ENCODE measurements around the gene GUCD1. TPM values are rescaled to one million over a fixed set of nuclear protein-coding genes. Genes with fewer than 3 reads are reported as not detected.
A peak's percentile ranks its signal among the peaks of the same experiment; 100 is the strongest.

GUCD1 gene
- total RNA-seq, 1 donor from 2014 or later, result 81.8 TPM

DNA sequence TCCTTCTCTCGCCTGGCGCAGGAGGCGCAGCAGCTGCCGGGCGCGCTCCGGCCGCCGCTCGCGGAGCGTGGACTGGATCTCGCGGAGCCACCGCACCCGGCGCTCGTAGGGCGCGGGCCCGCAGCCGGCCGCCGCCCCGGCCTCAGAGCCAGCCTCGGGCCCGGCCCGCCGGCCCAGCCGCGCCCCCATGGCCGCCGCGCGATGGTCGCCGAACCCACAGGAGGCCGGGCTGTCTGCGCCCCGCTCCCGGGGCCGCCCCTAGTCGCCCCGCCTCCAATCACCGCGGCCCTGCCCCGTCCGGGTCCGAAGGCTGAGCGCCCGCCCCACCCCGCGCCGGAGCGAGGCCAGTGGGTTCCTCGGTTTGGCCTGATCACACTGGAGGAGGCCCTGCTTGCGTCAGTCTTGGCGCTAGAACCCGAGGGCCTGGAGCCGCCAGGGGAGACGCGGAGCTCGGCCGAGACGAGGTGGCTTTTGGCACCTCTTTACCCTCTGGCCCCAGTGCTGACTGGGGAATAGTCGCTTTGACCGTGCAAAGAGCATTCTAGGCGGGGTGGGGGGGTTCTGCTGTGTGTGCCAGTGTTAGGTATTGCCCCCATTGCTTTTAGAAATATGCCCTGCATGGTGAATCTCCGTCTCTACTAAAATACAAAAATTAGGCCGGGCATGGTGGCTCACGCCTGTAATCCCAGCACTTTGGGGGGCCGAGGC is 38.1 kb upstream of the GUCD1 start, which contains the start of gene LRRC75B:
Gene LRRC75B, minus strand, starts transcription at position 223 of the 708 bp plus-strand sequence. Its CDS starts 34 bp downstream, at position 189.
- Histone ChIP-seq H3K27me3 (ENCODE audit: control insufficient read depth, insufficient read depth, low read length) (no peaks in the 10 kb centered on the region), H3K36me3 (ENCODE audit: control insufficient read depth, insufficient read depth, low read length) (no peaks in the 10 kb centered on the region), H3K4me3 (ENCODE audit: low read depth, low read length) (peak within 1 kb of the TSS; percentile 54)
- DNase-seq (ENCODE audit: low read depth), result no peak
- TF ChIP-seq, protein P1, sequence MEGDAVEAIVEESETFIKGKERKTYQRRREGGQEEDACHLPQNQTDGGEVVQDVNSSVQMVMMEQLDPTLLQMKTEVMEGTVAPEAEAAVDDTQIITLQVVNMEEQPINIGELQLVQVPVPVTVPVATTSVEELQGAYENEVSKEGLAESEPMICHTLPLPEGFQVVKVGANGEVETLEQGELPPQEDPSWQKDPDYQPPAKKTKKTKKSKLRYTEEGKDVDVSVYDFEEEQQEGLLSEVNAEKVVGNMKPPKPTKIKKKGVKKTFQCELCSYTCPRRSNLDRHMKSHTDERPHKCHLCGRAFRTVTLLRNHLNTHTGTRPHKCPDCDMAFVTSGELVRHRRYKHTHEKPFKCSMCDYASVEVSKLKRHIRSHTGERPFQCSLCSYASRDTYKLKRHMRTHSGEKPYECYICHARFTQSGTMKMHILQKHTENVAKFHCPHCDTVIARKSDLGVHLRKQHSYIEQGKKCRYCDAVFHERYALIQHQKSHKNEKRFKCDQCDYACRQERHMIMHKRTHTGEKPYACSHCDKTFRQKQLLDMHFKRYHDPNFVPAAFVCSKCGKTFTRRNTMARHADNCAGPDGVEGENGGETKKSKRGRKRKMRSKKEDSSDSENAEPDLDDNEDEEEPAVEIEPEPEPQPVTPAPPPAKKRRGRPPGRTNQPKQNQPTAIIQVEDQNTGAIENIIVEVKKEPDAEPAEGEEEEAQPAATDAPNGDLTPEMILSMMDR (IDR thresholded peaks at IDR 0.05; ENCODE audit: insufficient read depth, low read length, poor library complexity, severe bottlenecking), result no peak

GRCh38 chr22:24592058-24592850 is 37.3 kb upstream of the GUCD1 start:
- DNase-seq (ENCODE audit: low read depth), result no peak
- peaks cover 1% of the 10 kb centered on the region for H3K36me3 ChIP-seq (ENCODE audit: control insufficient read depth, insufficient read depth, low read length)
- H3K27me3 ChIP-seq (ENCODE audit: control insufficient read depth, insufficient read depth, low read length), result no peaks in the 10 kb centered on the region
- TF ChIP-seq, protein P1 (IDR thresholded peaks at IDR 0.05; ENCODE audit: insufficient read depth, low read length, poor library complexity, severe bottlenecking), result no peak
- peak overlapping the region; percentile 54 for H3K4me3 ChIP-seq (ENCODE audit: low read depth, low read length)

- Histone ChIP-seq H3K36me3 (ENCODE audit: control insufficient read depth, insufficient read depth, low read length) (peaks cover 1% of the 10 kb centered on the region), H3K27me3 (ENCODE audit: control insufficient read depth, insufficient read depth, low read length) (no peaks in the 10 kb centered on the region), H3K4me3 (ENCODE audit: low read depth, low read length) (no peak overlapping the region)
- no peak for DNase-seq (ENCODE audit: low read depth)
- TF ChIP-seq, protein P1 (IDR thresholded peaks at IDR 0.05; ENCODE audit: insufficient read depth, low read length, poor library complexity, severe bottlenecking), result no peak
Measured at GRCh38 chr22:24591286-24591830, 36.4 kb upstream of the GUCD1 start.

- Histone ChIP-seq H3K36me3 (ENCODE audit: control insufficient read depth, insufficient read depth, low read length) (peaks cover 1% of the 10 kb centered on the region), H3K27me3 (ENCODE audit: control insufficient read depth, insufficient read depth, low read length) (no peaks in the 10 kb centered on the region), H3K4me3 (ENCODE audit: low read depth, low read length) (no peak overlapping the region)
- no peak for DNase-seq (ENCODE audit: low read depth)
- TF ChIP-seq, protein P1 (IDR thresholded peaks at IDR 0.05; ENCODE audit: insufficient read depth, low read length, poor library complexity, severe bottlenecking), result no peak
Measured at GRCh38 chr22:24590596-24591173, 35.7 kb upstream of the GUCD1 start.

DNA sequence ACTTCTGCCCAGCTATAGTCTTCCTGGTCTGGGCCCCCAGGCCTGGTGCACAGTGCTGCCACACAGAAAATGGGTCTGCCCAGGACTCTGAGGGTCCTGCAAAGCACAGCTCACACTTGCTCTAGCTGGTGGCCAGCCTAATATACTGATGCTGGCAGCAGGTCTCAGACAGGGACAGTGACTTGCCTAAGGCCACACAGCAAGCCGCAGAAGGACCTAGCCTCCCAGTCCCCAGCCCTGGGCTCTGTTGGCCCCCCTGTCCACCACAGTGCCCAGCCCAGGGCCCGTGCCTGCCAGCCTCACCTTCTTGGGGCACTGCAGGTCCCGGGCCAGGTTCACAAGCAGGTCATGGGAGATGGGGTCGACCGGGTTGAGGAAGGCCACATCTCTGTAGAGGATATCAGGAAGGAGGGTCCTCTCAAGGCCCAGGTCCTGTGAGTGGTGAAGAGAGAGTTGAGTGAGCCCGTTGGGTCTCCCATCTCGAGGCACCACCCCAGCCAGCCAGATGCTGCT is 34.6 kb upstream of the GUCD1 start:
- TF ChIP-seq, protein P1 (IDR thresholded peaks at IDR 0.05; ENCODE audit: insufficient read depth, low read length, poor library complexity, severe bottlenecking), result no peak
- Histone ChIP-seq H3K4me3 (ENCODE audit: low read depth, low read length) (no peak overlapping the region), H3K27me3 (ENCODE audit: control insufficient read depth, insufficient read depth, low read length) (no peaks in the 10 kb centered on the region), H3K36me3 (ENCODE audit: control insufficient read depth, insufficient read depth, low read length) (peaks cover 1% of the 10 kb centered on the region)
- no peak for DNase-seq (ENCODE audit: low read depth)
